GM10266 (cell line): ENCODE measurements around the gene CX3CL1.

Experiments
- DNase-seq: peaks from one replicate; pipeline ENCODE4 v3.0.0; 2012; ENCODE audit errors: extremely low spot score
- TF ChIP-seq, protein P1 (sequence below): IDR thresholded peaks from 2 replicates; pipeline ENCODE4 v1.5.1; 2012; ENCODE audit warnings: mild to moderate bottlenecking, low read depth; ENCODE audit not compliant: control insufficient read depth, insufficient read depth; ENCODE audit errors: missing control alignments

CX3CL1 gene

DNA sequence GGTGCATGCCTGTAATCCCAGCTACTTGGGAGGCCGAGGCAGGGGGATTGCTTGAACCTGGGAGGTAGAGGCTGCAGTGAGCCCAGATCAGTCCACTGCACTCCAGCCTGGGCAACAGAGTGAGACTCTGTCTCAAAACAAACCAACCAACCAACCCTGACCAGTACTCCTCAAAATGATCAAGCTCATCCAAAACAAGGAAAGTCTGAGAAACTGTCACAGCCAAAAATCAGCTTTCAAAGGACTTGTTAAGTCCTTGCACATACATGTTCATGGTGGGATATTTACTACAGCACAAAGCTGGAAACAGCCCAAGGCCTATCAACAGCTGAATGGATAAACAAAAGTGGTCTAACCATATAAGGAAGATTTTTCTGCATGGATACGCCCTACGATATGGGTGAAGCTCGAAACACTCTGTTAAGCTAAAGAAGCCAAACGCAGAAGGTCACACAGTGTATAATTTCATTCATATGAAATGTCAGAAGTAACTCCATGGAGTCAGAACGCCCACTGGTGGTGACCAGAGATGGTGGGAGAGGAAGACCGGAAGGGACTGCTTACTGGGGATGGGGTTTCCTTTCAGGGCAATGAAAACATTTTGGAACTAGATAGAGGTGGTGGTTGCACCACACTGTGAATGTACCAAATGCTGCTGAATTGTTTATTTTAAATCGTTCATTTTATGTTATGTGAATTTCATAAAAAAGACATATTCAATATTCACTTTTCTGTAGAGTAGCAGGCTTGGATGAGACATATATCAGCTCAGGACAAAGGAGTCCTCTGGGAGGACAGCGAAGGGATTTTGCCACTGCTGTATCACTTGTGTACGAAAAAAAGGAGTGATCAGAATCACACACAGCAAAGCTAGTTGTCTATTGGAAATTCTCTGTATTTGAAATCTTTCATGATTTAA lies 50.0 kb downstream of the CX3CL1 start:
- TF ChIP-seq, protein P1, sequence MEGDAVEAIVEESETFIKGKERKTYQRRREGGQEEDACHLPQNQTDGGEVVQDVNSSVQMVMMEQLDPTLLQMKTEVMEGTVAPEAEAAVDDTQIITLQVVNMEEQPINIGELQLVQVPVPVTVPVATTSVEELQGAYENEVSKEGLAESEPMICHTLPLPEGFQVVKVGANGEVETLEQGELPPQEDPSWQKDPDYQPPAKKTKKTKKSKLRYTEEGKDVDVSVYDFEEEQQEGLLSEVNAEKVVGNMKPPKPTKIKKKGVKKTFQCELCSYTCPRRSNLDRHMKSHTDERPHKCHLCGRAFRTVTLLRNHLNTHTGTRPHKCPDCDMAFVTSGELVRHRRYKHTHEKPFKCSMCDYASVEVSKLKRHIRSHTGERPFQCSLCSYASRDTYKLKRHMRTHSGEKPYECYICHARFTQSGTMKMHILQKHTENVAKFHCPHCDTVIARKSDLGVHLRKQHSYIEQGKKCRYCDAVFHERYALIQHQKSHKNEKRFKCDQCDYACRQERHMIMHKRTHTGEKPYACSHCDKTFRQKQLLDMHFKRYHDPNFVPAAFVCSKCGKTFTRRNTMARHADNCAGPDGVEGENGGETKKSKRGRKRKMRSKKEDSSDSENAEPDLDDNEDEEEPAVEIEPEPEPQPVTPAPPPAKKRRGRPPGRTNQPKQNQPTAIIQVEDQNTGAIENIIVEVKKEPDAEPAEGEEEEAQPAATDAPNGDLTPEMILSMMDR, result peak; percentile 49
- DNase-seq, result no peak

DNA sequence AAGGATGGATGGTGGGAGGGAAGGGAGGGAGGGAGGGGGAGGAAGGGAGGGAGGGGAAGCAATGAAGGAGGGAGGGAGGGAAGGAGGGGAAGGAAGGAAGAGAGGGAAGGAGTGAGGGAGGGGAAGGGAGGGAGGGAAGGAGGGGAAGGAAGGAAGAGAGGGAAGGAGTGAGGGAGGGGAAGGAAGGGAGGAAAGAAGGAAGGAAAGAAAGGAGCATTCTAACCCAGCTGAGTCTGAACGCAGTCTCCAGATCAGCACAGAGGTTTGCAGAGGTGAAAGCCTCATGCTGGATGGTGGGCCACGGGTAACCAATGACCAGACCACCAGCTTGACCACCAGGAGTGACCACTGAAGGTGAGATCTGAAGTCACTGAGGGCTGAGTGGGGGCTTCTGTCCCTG lies 50.9 kb downstream of the CX3CL1 start:
- no peak for DNase-seq
- TF ChIP-seq, protein P1, result no peak

DNA sequence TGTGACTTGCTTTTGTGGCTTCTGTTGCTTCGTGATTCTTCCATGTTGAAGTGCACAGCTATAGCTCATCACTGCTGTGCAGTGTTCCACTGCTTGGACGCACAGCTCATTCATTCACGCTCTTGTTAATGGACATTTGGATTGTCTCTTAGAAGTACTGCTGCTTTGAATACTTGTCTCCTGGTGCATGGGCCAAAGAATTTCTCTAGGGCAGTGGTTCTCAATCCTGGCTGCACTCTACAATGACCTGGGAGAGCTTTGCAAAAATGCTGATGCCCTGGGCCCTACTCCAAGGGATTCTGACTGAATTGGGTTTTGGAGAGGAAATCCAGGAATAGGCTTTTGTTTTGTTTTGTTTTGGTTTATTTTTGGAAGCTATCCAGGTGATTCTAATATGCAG lies 52.3 kb downstream of the CX3CL1 start:
- DNase-seq, result no peak
- TF ChIP-seq, protein P1, result no peak

DNA sequence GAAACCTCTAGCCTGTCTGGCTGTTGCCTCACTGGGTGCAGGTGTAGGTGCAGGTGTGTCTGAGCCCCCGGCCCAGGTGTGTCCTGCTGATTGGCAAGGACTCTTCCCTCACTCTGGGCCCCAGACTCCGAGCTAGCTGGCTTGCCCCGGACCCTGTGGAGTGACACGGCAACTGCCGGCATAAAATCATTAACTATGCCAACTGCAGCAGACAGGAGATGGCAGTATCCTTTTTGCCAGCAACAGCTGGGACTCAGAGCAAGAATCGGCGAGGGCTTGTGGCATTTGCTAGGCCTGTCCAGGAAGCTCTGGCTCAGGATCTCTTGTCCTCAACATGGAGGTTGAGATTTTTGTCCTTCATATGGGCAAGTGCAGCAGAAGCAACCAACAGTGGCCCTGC lies 54.1 kb downstream of the CX3CL1 start:
- TF ChIP-seq, protein P1, result no peak

DNA sequence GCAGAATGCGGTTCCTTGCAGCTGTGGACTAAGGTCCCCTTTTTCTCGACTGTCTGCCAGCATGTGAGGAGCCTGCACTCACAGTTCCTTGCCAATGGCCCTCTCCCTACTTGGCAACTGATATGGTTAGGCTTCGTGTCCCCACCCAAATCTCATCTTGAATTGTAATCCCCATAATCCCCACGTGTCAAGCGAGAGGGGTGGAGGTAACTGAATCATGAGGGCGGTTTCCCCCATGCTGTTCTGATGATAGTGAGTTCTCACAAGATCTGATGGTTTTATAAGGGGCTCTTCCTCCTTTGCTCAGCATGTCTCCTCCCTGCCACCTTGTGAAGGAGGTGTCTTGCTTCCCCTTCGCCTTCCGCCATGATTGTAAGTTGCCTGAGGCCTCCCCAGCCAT lies 55.0 kb downstream of the CX3CL1 start:
- no peak for DNase-seq
- TF ChIP-seq, protein P1, result no peak

More for the DNA sequence above, 54.1 kb downstream of the CX3CL1 start:
- DNase-seq, result no peak

DNA sequence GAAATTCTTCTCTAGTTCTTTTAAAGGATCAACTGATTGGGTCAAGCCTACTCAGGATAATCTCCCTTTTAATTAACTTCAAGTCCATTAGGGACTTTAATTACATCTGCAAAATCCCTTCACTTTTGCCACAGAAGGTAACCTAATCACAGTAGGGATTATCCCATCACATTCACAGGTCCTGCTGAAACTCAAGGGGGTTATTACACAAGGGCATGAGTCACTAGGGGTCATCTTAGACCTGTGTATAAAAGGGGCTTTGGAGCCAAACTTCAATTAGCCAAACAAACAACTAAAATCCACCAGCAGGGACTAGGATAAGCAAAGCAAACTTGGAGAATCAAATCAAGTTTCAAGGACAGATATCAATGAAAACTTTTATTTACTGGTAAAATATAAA lies 55.5 kb downstream of the CX3CL1 start:
- TF ChIP-seq, protein P1, result no peak
- DNase-seq, result no peak

DNA sequence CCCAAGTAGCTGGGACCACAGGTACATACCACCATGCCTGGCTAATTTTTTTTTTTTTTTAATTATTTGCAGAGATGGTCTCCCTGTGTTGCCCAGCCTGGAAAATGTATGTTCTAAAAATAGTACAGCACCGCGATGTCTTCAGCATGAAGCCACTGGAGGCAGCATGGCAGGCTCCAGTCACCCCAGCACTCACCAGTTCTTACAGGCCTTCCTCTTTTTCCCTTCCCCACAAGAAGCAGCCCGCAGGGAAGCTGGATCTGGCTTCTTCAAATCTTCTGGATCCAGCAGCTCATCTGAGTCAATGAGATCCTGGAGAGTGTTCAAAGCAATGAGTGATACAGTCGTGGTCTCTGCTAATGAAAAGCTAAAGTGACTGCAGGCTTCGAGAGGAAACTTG lies 58.7 kb downstream of the CX3CL1 start:
- TF ChIP-seq, protein P1, result no peak
- DNase-seq, result no peak
